Upper lobe of right lung (tissue), 1 donor: ENCODE measurements around the gene KDM4C. TPM values are rescaled to one million over a fixed set of nuclear protein-coding genes. Genes with fewer than 3 reads are reported as not detected.
A peak's percentile ranks its signal among the peaks of the same experiment; 100 is the strongest.

Source experiments
- ATAC-seq: fragments of 200-7000 bp; cut with Tn5 transposase; one replicate; pipeline ENCODE4 v1.9.1; 2020; ENCODE audit warnings: mild to moderate bottlenecking, moderate library complexity
- DNase-seq: peaks from one replicate; pipeline ENCODE4 v3.0.0-alpha.2; 2020
- H3K27ac ChIP-seq: fragments of 200-600 bp; one replicate; pipeline ENCODE4 v1.8.0; 2022
- H3K27me3 ChIP-seq: fragments of 200-600 bp; one replicate; pipeline ENCODE4 v1.8.0; 2022; ENCODE audit warnings: mild to moderate bottlenecking
- H3K36me3 ChIP-seq: fragments of 200-600 bp; one replicate; pipeline ENCODE4 v1.8.0; 2022
- H3K4me1 ChIP-seq: fragments of 200-600 bp; one replicate; pipeline ENCODE4 v1.8.0; 2022
- H3K4me3 ChIP-seq: fragments of 200-600 bp; one replicate; pipeline ENCODE4 v1.8.0; 2022; ENCODE audit warnings: mild to moderate bottlenecking
- H3K9me3 ChIP-seq: fragments of 200-600 bp; one replicate; pipeline ENCODE4 v1.8.0; 2022
- CTCF ChIP-seq: fragments of 200-600 bp; IDR thresholded peaks from one replicate; pipeline ENCODE4 v1.8.0; 2022; ENCODE audit warnings: antibody characterized with exemption
- intact Hi-C: fragments of 100-400 bp; cut with DNase I; formaldehyde crosslinking; loops from one replicate; pipeline ENCODE4 v1.11.0; 2022
- total RNA-seq: library from RNA; stranded (reverse); fragmentation: NEBNext Ultra II Directional; extraction: Animal tissue kit (Norgen Biotek cat#: 25700); gene quantifications from one replicate; pipeline ENCODE4 v1.2.1, GENCODE V29; 2021
- donor health status: DM: no; HTN: yes; CAD: no; lungs with severe emphysema.

Gene KDM4C
- total RNA-seq, 1 donor from 2014 or later = 37.2 TPM

DNA sequence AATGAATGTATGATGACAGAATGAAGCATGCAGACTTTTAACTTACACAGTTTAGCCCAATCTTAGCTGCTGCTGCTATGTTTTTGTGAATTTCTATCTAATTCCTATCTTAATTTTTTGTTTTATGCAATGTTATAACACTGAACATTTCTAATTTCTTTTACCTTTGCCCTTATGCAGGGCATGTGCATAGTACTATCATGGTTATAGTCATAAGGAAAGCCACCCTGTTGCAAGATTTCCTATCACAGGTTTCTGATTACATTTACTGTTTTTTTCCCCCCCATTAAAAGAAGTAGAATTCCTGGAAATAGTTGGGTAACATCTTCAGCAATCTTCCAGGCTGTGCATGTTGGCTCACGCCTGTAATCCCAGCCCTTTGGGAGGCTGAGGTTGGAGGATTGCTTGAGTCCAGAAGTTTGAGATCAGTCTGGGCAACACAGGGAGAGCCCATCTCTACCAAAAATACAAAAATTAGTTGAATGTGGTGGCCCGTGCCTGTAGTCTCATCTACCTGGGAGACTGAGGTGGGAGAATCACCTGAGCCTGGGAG lies 164.4 kb downstream of the KDM4C start:
- peaks cover 3% of the 10 kb centered on the region for H3K4me1 ChIP-seq
- H3K27me3 ChIP-seq = no peaks in the 10 kb centered on the region
- intact Hi-C loops = no loop called here
- no peak for TF ChIP-seq CTCF
- no peak for ATAC-seq
- no peak for DNase-seq
- H3K27ac ChIP-seq = no peak overlapping the region
- H3K9me3 ChIP-seq = no peaks in the 10 kb centered on the region
- H3K36me3 ChIP-seq = no peaks in the 10 kb centered on the region
- no peak overlapping the region for H3K4me3 ChIP-seq

DNA sequence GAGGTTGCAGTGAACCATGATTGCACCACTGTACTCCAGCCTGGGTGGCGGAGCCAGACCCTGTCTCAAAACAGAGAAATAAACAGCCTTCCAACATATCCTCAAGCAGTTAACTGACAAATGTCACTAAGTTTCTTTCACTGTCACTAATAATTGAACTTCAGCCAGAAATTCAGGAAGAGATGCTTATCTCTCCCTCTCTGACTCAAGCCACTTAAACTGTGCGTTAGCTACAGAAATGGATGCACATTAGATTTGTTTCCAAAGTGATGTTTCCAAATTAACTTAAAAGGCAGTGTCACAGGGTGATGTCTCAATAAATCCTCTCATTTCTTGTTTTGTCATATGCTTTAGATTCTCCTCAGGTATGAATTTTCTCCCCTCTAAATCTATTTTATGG lies 164.9 kb downstream of the KDM4C start:
- no peaks in the 10 kb centered on the region for H3K36me3 ChIP-seq
- H3K4me1 ChIP-seq = peaks cover 3% of the 10 kb centered on the region
- DNase-seq (no peak), ATAC-seq (no peak)
- TF ChIP-seq CTCF = no peak
- no peaks in the 10 kb centered on the region for H3K27me3 ChIP-seq
- no peak overlapping the region for H3K4me3 ChIP-seq
- intact Hi-C loops = no loop called here
- H3K9me3 ChIP-seq = no peaks in the 10 kb centered on the region
- H3K27ac ChIP-seq = no peak overlapping the region

GRCh38 chr9:6923086-6923485 lies 165.3 kb downstream of the KDM4C start:
- Histone ChIP-seq H3K27me3 (no peaks in the 10 kb centered on the region), H3K4me3 (no peak overlapping the region), H3K9me3 (no peaks in the 10 kb centered on the region), H3K36me3 (no peaks in the 10 kb centered on the region), H3K27ac (no peak overlapping the region), H3K4me1 (peaks cover 3% of the 10 kb centered on the region)
- intact Hi-C loops = no loop called here
- ATAC-seq (no peak), DNase-seq (no peak)
- no peak for TF ChIP-seq CTCF

DNA sequence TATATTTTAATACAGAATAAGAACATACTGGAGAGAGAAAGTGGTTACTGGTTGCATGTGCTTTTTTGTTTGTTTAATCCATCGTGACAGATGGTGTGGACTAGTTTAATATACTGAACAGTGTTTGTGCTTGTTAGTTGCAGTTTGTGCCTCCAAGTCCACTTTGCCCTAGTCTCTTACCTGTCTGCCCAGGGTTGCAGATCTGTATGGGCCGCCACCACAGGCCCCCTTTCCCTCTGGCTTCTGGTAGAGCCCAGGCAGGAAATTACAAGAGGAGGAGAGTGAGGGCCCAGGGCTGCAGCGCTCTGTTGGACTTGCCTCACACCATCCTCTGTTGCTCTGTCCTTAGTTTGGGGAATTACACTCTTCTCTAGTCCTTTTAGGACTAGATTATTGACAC lies 166.4 kb downstream of the KDM4C start:
- no peak for TF ChIP-seq CTCF
- intact Hi-C loops = no loop called here
- Histone ChIP-seq H3K4me3 (no peak overlapping the region), H3K9me3 (no peaks in the 10 kb centered on the region), H3K4me1 (peaks cover 3% of the 10 kb centered on the region), H3K27me3 (no peaks in the 10 kb centered on the region), H3K36me3 (no peaks in the 10 kb centered on the region), H3K27ac (no peak overlapping the region)
- DNase-seq (no peak), ATAC-seq (peak; percentile 31)

- intact Hi-C loops = no loop called here
- Histone ChIP-seq H3K36me3 (no peaks in the 10 kb centered on the region), H3K4me1 (peaks cover 3% of the 10 kb centered on the region), H3K27ac (no peak overlapping the region), H3K9me3 (no peaks in the 10 kb centered on the region), H3K27me3 (no peaks in the 10 kb centered on the region), H3K4me3 (no peak overlapping the region)
- no peak for TF ChIP-seq CTCF
- ATAC-seq (no peak), DNase-seq (no peak)
These were observed 167.3 kb downstream of the KDM4C start for GRCh38 chr9:6924988-6925563.

DNA sequence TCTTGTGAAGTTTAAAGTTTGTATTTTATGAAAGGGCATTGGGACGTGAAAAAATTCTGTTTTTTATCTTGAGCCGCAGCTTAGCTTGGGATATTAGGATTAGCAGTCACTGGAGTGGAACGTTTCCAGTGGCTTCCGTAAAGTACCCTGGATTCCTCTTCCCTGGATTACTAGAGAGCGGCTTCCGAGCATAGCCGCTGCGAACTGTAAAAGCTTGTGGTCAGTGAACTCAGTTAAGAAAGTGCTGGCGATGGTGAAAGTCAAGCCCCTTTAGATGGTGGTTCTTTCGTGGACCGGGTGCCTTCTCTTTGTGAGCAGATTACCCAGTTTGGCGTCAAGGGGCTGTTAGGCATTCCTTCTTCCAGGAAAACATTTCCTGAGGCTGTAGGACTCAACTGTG lies 168.1 kb downstream of the KDM4C start:
- TF ChIP-seq CTCF = no peak
- no peak for ATAC-seq
- Histone ChIP-seq H3K27me3 (no peaks in the 10 kb centered on the region), H3K27ac (no peak overlapping the region), H3K36me3 (no peaks in the 10 kb centered on the region), H3K4me3 (no peak overlapping the region), H3K9me3 (no peaks in the 10 kb centered on the region), H3K4me1 (peaks cover 3% of the 10 kb centered on the region)
- intact Hi-C loops = no loop called here
- no peak for DNase-seq
